Spleen (tissue), 11 donors: ENCODE data around the gene CYP19A1. TPM values are rescaled to one million over a fixed set of nuclear protein-coding genes. Genes with fewer than 3 reads are reported as not detected.

Experiments
- DNase-seq: peaks from one replicate; pipeline ENCODE4 v3.0.0-alpha.2; 2020
- H3K27ac ChIP-seq, 8 donors: fragments of 200-600 bp; sonication (generic) in 7 of 8; 1 replicate in 4 of 8; 2 replicates in 4 of 8; pipeline versions ENCODE4 v1.5.0 to v1.8.0; 2016 to 2021; ENCODE audit warnings: inconsistent platforms in 4 of 8, mild to moderate bottlenecking in 4 of 8, moderate library complexity in 1 of 8
- H3K27me3 ChIP-seq, 7 donors: fragments of 200-600 bp; sonication (generic) in 6 of 7; replicated peaks in 1 of 7; 1 replicate in 4 of 7; 2 replicates in 3 of 7; pipeline versions ENCODE4 v1.5.0 to v1.8.0; 2016 to 2021; ENCODE audit warnings: inconsistent platforms in 3 of 7, mild to moderate bottlenecking in 1 of 7
- H3K36me3 ChIP-seq, 6 donors: fragments of 200-600 bp; sonication (generic) in 5 of 6; 1 replicate in 4 of 6; 2 replicates in 2 of 6; pipeline versions ENCODE4 v1.5.0 to v1.8.0; 2016 to 2021; ENCODE audit warnings: inconsistent platforms in 2 of 6
- H3K4me1 ChIP-seq, 6 donors: fragments of 200-600 bp; sonication (generic) in 5 of 6; 1 replicate in 3 of 6; 2 replicates in 3 of 6; pipeline versions ENCODE4 v1.5.0 to v1.8.0; 2016 to 2021; ENCODE audit warnings: inconsistent platforms in 3 of 6
- H3K4me3 ChIP-seq, 8 donors: fragments of 200-600 bp; sonication (generic) in 7 of 8; 1 replicate in 4 of 8; 2 replicates in 4 of 8; pipeline versions ENCODE4 v1.5.0 to v1.8.0; 2016 to 2021; ENCODE audit warnings: inconsistent platforms in 4 of 8, mild to moderate bottlenecking in 4 of 8, moderate library complexity in 2 of 8
- H3K9me3 ChIP-seq, 8 donors: fragments of 200-600 bp; sonication (generic) in 7 of 8; 1 replicate in 4 of 8; 2 replicates in 4 of 8; pipeline versions ENCODE4 v1.5.0 to v1.8.0; 2016 to 2021; ENCODE audit warnings: inconsistent platforms in 4 of 8
- CTCF ChIP-seq, 11 experiments: fragments of 200-600 bp in 7 of 11; fragments of 450-650 bp in 4 of 11; sonication (generic) in 4 of 11; IDR thresholded peaks in 8 of 11; conservative IDR thresholded peaks in 3 of 11; 1 replicate in 7 of 11; 2 replicates in 4 of 11; pipeline versions ENCODE4 v1.4.0 to v1.8.0; 2016 to 2021; ENCODE audit warnings: antibody characterized with exemption in 11 of 11, inconsistent platforms in 4 of 11, mild to moderate bottlenecking in 1 of 11
- POLR2A ChIP-seq, 3 donors: fragments of 450-650 bp; IDR thresholded peaks; one replicate each; pipeline ENCODE4 v1.5.1; 2017; ENCODE audit warnings: antibody characterized with exemption in 3 of 3, mild to moderate bottlenecking in 1 of 3
- POLR2AphosphoS5 ChIP-seq, 3 donors: sonication (generic); formaldehyde crosslinking; IDR thresholded peaks; one replicate each; pipeline ENCODE4 v1.5.1; 2017; ENCODE audit warnings: antibody characterized with exemption in 3 of 3
- WGBS, 5 donors: extraction: QIAGEN DNeasy Blood & Tissue Kit in 3 of 5; methylation state at CpG; one replicate each; pipeline versions ENCODE4 v1.1.5 to v1.1.7; 2013 to 2018; 5-methylcytosine and 5-hydroxymethylcytosine counted together
- intact Hi-C: fragments of 100-400 bp; cut with DNase I; formaldehyde crosslinking; loops from one replicate; pipeline ENCODE4 v1.15.0; 2023; ENCODE audit warnings: low total_unique reads
- polyA plus RNA-seq, 3 donors: library from polyadenylated mRNA; stranded (reverse); fragments of 200-250 nt; gene quantifications; one replicate each; pipeline ENCODE4 v1.2.1, GENCODE V29; 2013
- total RNA-seq, 7 donors: library from RNA; depleted of rRNA in 3 of 7; stranded (reverse); fragments of >200 nt in 3 of 7; fragmentation: NEBNext Ultra II Directional in 4 of 7; extraction: Animal tissue kit (Norgen Biotek cat#: 25700) in 4 of 7; gene quantifications; one replicate each; pipeline versions ENCODE4 v1.1.0 to v1.2.1, GENCODE V29; 2016 to 2021
- donor health status: healthy with polysubstance abuse.
- donor health status: DM: no; HTN: no; CAD: no; lungs with moderate emphysema.
- donor health status: DM: no; HTN: no; CAD: no.
- donor health status: Bipolar disorder and iron deficiency.
- donor health status: healthy.
- donor health status: DM: no; HTN: no; CAD: no.
- donor health status: DM: yes; HTN: yes; CAD: no.

The CYP19A1 gene
- total and polyA plus RNA-seq, 10 donors = 0.13 to 5.6 (median 0.96) TPM; not detected in 1

- Histone ChIP-seq H3K9me3 (no peaks in the 10 kb centered on the region), H3K27me3 (no peaks in the 10 kb centered on the region), H3K27ac (peak overlapping the region in 5 of 8 donors; percentile 47 to 72 (median 55)), H3K4me3 (no peak overlapping the region), H3K4me1 (peaks cover 0 to 17% (median 8%) of the 10 kb centered on the region in 6 donors), H3K36me3 (no peaks in the 10 kb centered on the region)
- TF ChIP-seq CTCF (IDR thresholded peaks at IDR 0.05 in 8 of 11, conservative IDR thresholded peaks at IDR 0.05 in 3 of 11) = no peak
- TF ChIP-seq POLR2AphosphoS5 (IDR thresholded peaks at IDR 0.05) = no peak
- TF ChIP-seq POLR2A (IDR thresholded peaks at IDR 0.05) = no peak
- intact Hi-C loops = no loop called here
- DNase-seq = no peak
- WGBS, 5 donors = 45 to 86% (median 68%) methylated on average over 1 of the region's 1 CpG
Observed at GRCh38 chr15:51322621-51323296, 15.6 kb downstream of the CYP19A1 start.

GRCh38 chr15:51321316-51321715, 17.1 kb downstream of the CYP19A1 start:
- Histone ChIP-seq H3K4me3 (no peak overlapping the region), H3K27me3 (no peaks in the 10 kb centered on the region), H3K4me1 (peaks cover 0 to 17% (median 8%) of the 10 kb centered on the region in 6 donors), H3K9me3 (no peaks in the 10 kb centered on the region), H3K27ac (no peak overlapping the region), H3K36me3 (no peaks in the 10 kb centered on the region)
- 70 to 81% (median 71%) methylated on average over 4 of the region's 4 CpGs for WGBS, 5 donors
- no peak for DNase-seq
- intact Hi-C loops = no loop called here
- TF ChIP-seq POLR2AphosphoS5 (IDR thresholded peaks at IDR 0.05) (no peak), CTCF (IDR thresholded peaks at IDR 0.05 in 8 of 11, conservative IDR thresholded peaks at IDR 0.05 in 3 of 11) (no peak), POLR2A (IDR thresholded peaks at IDR 0.05) (no peak)

- Histone ChIP-seq H3K4me3 (no peak overlapping the region), H3K9me3 (no peaks in the 10 kb centered on the region), H3K4me1 (peaks cover 0 to 17% (median 8%) of the 10 kb centered on the region in 6 donors), H3K27me3 (no peaks in the 10 kb centered on the region), H3K27ac (no peak overlapping the region), H3K36me3 (no peaks in the 10 kb centered on the region)
- WGBS, 5 donors = 84 to 93% (median 92%) methylated on average over 2 of the region's 2 CpGs
- intact Hi-C loops = no loop called here
- DNase-seq = no peak
- no peak for TF ChIP-seq POLR2AphosphoS5 (IDR thresholded peaks at IDR 0.05)
- no peak for TF ChIP-seq CTCF (IDR thresholded peaks at IDR 0.05 in 8 of 11, conservative IDR thresholded peaks at IDR 0.05 in 3 of 11)
- no peak for TF ChIP-seq POLR2A (IDR thresholded peaks at IDR 0.05)
Observed at GRCh38 chr15:51320843-51321242, 17.6 kb downstream of the CYP19A1 start.

- Histone ChIP-seq H3K27me3 (no peaks in the 10 kb centered on the region), H3K4me3 (no peak overlapping the region), H3K4me1 (peaks cover 0 to 17% (median 8%) of the 10 kb centered on the region in 6 donors), H3K9me3 (no peaks in the 10 kb centered on the region), H3K27ac (peak overlapping the region in 4 of 8 donors; percentile 59 to 72 (median 72)), H3K36me3 (no peaks in the 10 kb centered on the region)
- 68 to 88% (median 73%) methylated on average over 2 of the region's 2 CpGs for WGBS, 5 donors
- no peak for DNase-seq
- TF ChIP-seq POLR2A (IDR thresholded peaks at IDR 0.05) (no peak), POLR2AphosphoS5 (IDR thresholded peaks at IDR 0.05) (no peak), CTCF (IDR thresholded peaks at IDR 0.05 in 8 of 11, conservative IDR thresholded peaks at IDR 0.05 in 3 of 11) (no peak)
- intact Hi-C loops = no loop called here
Observed at GRCh38 chr15:51319539-51319938, 18.9 kb downstream of the CYP19A1 start.
